WTC11 (cell line): ENCODE results near the gene PSORS1C1. TPM values are rescaled to one million over a fixed set of nuclear protein-coding genes. Genes with fewer than 3 reads are reported as not detected.

Experiments
- ATAC-seq: fragments of 200-7000 bp; cut with Tn5 transposase; 2 replicates; pipeline ENCODE4 v1.10.0; 2021; ENCODE audit warnings: mild to moderate bottlenecking, moderate library complexity
- CTCF ChIA-PET: fragments of 300-600 bp; sonication (Branson Sonifier 250); formaldehyde crosslinking; loops from one replicate; lab custom pipeline; 2021; ENCODE audit warnings: antibody characterized with exemption; lab: Charles Lee
- POLR2A ChIA-PET: fragments of 350-600 bp; sonication (Branson Sonifier 250); formaldehyde crosslinking; loops from one replicate; lab custom pipeline; 2021; ENCODE audit warnings: antibody characterized with exemption; lab: Charles Lee
- DNase-seq: peaks from one replicate; pipeline ENCODE4 v3.0.0; 2021; ENCODE audit warnings: low spot score
- H3K27ac Mint-ChIP-seq: 2 replicates; pipeline ENCODE4 v1.8.0; 2021; ENCODE audit warnings: mixed read lengths
- H3K27me3 Mint-ChIP-seq: 2 replicates; pipeline ENCODE4 v1.8.0; 2021; ENCODE audit warnings: low read depth, mild to moderate bottlenecking, moderate library complexity, mixed read lengths
- H3K36me3 Mint-ChIP-seq: 2 replicates; pipeline ENCODE4 v1.8.0; 2021; ENCODE audit warnings: mixed read lengths
- H3K4me1 Mint-ChIP-seq: 2 replicates; pipeline ENCODE4 v1.8.0; 2022; ENCODE audit warnings: mixed read lengths
- H3K4me3 Mint-ChIP-seq: 2 replicates; pipeline ENCODE4 v1.8.0; 2021; ENCODE audit warnings: mild to moderate bottlenecking, moderate library complexity, mixed read lengths
- H3K9me3 Mint-ChIP-seq: 2 replicates; pipeline ENCODE4 v1.8.0; 2021; ENCODE audit warnings: mixed read lengths
- ATF6 ChIP-seq: sonication (generic); formaldehyde crosslinking; IDR thresholded peaks from 2 replicates; pipeline ENCODE4 v1.8.1; 2023; ENCODE audit warnings: mild to moderate bottlenecking, missing genetic modification reagents
- CTCF ChIP-seq: fragments of 200-600 bp; IDR thresholded peaks from 2 replicates; pipeline ENCODE4 v1.8.0; 2022; ENCODE audit warnings: antibody characterized with exemption
- EMX1 ChIP-seq: fragments of 250-450 bp; sonication (Bioruptor Pico); IDR thresholded peaks from 2 replicates; pipeline ENCODE4 v1.8.0; 2021; ENCODE audit warnings: mild to moderate bottlenecking
- FOXJ3 ChIP-seq: sonication (generic); formaldehyde crosslinking; IDR thresholded peaks from 2 replicates; pipeline ENCODE4 v1.9.0; 2021; ENCODE audit warnings: missing genetic modification reagents, mild to moderate bottlenecking, borderline replicate concordance
- JUN ChIP-seq: sonication (generic); formaldehyde crosslinking; IDR thresholded peaks from 2 replicates; pipeline ENCODE4 v1.8.0; 2023; ENCODE audit warnings: mild to moderate bottlenecking, missing genetic modification reagents
- MAX ChIP-seq: sonication (generic); formaldehyde crosslinking; IDR thresholded peaks from 2 replicates; pipeline ENCODE4 v1.8.0; 2022; ENCODE audit warnings: mild to moderate bottlenecking, missing genetic modification reagents
- NFE2L1 ChIP-seq: sonication (generic); formaldehyde crosslinking; IDR thresholded peaks from 2 replicates; pipeline ENCODE4 v1.8.1; 2023; ENCODE audit warnings: missing genetic modification reagents
- NR2C2 ChIP-seq: sonication (generic); formaldehyde crosslinking; IDR thresholded peaks from 2 replicates; pipeline ENCODE4 v1.8.0; 2022; ENCODE audit warnings: mild to moderate bottlenecking, missing genetic modification reagents
- PRDM15 ChIP-seq: sonication (generic); formaldehyde crosslinking; IDR thresholded peaks from 2 replicates; pipeline ENCODE4 v1.8.0; 2022; ENCODE audit warnings: missing genetic modification reagents
- TCF7 ChIP-seq: sonication (generic); formaldehyde crosslinking; IDR thresholded peaks from 2 replicates; pipeline ENCODE4 v1.8.0; 2022; ENCODE audit warnings: mild to moderate bottlenecking, low read depth, missing genetic modification reagents, moderate library complexity
- ZNF396 ChIP-seq: fragments of 250-450 bp; sonication (Bioruptor Pico); IDR thresholded peaks from 2 replicates; pipeline ENCODE4 v1.8.0; 2021; ENCODE audit warnings: mild to moderate bottlenecking, moderate library complexity, borderline replicate concordance
- ZSCAN18 ChIP-seq: fragments of 250-450 bp; sonication (Bioruptor Pico); IDR thresholded peaks from 2 replicates; pipeline ENCODE4 v2.1.2; 2022; ENCODE audit warnings: mild to moderate bottlenecking, moderate library complexity
- total RNA-seq: library from RNA; stranded (reverse); gene quantifications from 3 replicates; pipeline ENCODE4 v1.2.3, GENCODE V29; 2021

Gene PSORS1C1
- total RNA-seq, 1 experiment from 2014 or later: 0.66 TPM

- no peak for TF ChIP-seq PRDM15 (CRISPR knock-in tag)
- TF ChIP-seq CTCF: no peak
- no peak for TF ChIP-seq MAX (CRISPR knock-in tag)
- no peak for TF ChIP-seq ZNF396 (CRISPR knock-in tag)
- TF ChIP-seq JUN (CRISPR knock-in tag): no peak
Observed at GRCh38 chr6:31098449-31098938, 16.1 kb upstream of the PSORS1C1 start (continued).

- no peak overlapping the region for H3K4me3 Mint-ChIP-seq
- ATAC-seq (no peak), DNase-seq (no peak)
- no peaks in the 10 kb centered on the region for H3K36me3 Mint-ChIP-seq
- ChIA-PET POLR2A (interaction anchor here (1.0 kb wide), 1 partner anchor 23 kb away, joined by 3 read pairs; no protein-coding TSS in a partner anchor), CTCF (interaction anchor here (0.8 to 2.1 kb wide), 23 partner anchors 8 to 386 kb away, joined by 3 to 25 read pairs (median 5); partner anchors contain the start of genes C6orf15, MDC1, PSORS1C1 and TCF19)
- TF ChIP-seq TCF7 (CRISPR knock-in tag) (no peak), NFE2L1 (CRISPR knock-in tag) (no peak), NR2C2 (no peak), EMX1 (CRISPR knock-in tag) (no peak), ZSCAN18 (CRISPR knock-in tag) (no peak)
- H3K27ac Mint-ChIP-seq: no peak overlapping the region
- H3K27me3 Mint-ChIP-seq: no peaks in the 10 kb centered on the region; the same call in 1 of the 2 replicates
- H3K9me3 Mint-ChIP-seq: no peaks in the 10 kb centered on the region
- H3K4me1 Mint-ChIP-seq: 0 out of 2 replicates have a peak, but pooled peaks cover 3% of the 10 kb centered on the region
Observed at GRCh38 chr6:31103136-31103535, 11.5 kb upstream of the PSORS1C1 start.

- CTCF ChIA-PET: no interaction called here
- H3K27me3 Mint-ChIP-seq: peaks cover 19% of the 10 kb centered on the region
- H3K9me3 Mint-ChIP-seq: no peaks in the 10 kb centered on the region
- H3K27ac Mint-ChIP-seq: no peak overlapping the region
- no peak for DNase-seq
- POLR2A ChIA-PET: no interaction called here
- no peak overlapping the region for H3K4me3 Mint-ChIP-seq
- TF ChIP-seq FOXJ3 (CRISPR knock-in tag) (no peak), ATF6 (CRISPR knock-in tag) (no peak)
- ATAC-seq: no peak
- no peaks in the 10 kb centered on the region for H3K36me3 Mint-ChIP-seq
- H3K4me1 Mint-ChIP-seq: peaks cover 19% of the 10 kb centered on the region
Observed at GRCh38 chr6:31107052-31107451, 7.5 kb upstream of the PSORS1C1 start.
